Measurements from ENCODE around the gene CX3CL1. TPM values are rescaled to one million over a fixed set of nuclear protein-coding genes. Genes with fewer than 3 reads are reported as not detected.

CX3CL1 gene
- total and polyA plus RNA-seq, 2 donors (not counting 3 experiments of a cell fraction or from before 2014, with no cell fraction given): 2.0 to 2.3 TPM

DNA sequence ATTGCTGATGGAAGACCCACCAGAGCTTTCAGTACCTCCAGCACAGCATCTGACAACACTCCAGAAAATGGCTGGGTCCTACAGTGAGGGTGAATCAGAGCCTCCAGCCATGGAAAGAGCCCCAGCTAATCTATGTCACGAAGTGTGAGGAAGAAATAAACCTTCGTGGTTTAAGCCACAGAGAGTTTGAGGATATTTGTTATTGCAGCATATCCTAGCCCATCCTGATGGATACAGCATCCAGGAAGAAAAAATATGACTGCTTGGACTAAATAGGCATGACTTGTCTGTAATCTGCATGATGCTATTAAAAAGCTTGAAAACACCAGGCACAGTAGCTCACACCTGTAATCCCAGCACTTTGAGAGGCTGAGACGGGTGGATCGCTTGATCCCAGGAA is 19.0 kb downstream of the CX3CL1 start:
- Histone ChIP-seq H3K36me3 (ENCODE audit: control insufficient read depth in 2 of 2, extremely low read depth in 1 of 2, insufficient read depth in 2 of 2, low read length in 2 of 2) (no peaks in the 10 kb centered on the region), H3K9me3 (replicated peaks; ENCODE audit: control insufficient read depth, insufficient read depth, low read length) (no peaks in the 10 kb centered on the region), H3K27me3 (ENCODE audit: control insufficient read depth in 2 of 2, insufficient read depth in 2 of 2, low read length in 2 of 2) (peaks cover 2 to 4% of the 10 kb centered on the region in 2 experiments), H3K4me3 (replicated peaks in 1 of 3; ENCODE audit: insufficient read depth in 1 of 3, low read depth in 1 of 3, low read length in 3 of 3) (no peak overlapping the region), H3K79me2 (ENCODE audit: control insufficient read depth, insufficient read depth, low read length) (no peaks in the 10 kb centered on the region), H2AFZ (ENCODE audit: low read depth, low read length) (no peak overlapping the region), H3K9me1 (replicated peaks; ENCODE audit: control insufficient read depth, extremely low read depth, insufficient read depth, low read length) (no peaks in the 10 kb centered on the region), H3K9ac (replicated peaks; ENCODE audit: extremely low read depth, insufficient read depth, low read length) (no peak overlapping the region), H3K4me2 (ENCODE audit: insufficient read depth, low read length) (no peak overlapping the region), H3K27ac (ENCODE audit: insufficient read depth, low read depth, low read length) (no peak overlapping the region), H4K20me1 (replicated peaks; ENCODE audit: control insufficient read depth, extremely low read depth, insufficient read depth, low read length) (no peaks in the 10 kb centered on the region), H3K4me1 (ENCODE audit: control insufficient read depth, extremely low read depth, insufficient read depth, low read length) (peaks cover 12% of the 10 kb centered on the region)
- ChIA-PET POLR2A (interaction anchor here (0.6 kb wide), 1 partner anchor 406 kb away, joined by 3 read pairs; no protein-coding TSS in a partner anchor), CTCF (interaction anchor here (0.6 to 1.0 kb wide), 2 partner anchors 10 to 34 kb away, joined by 3 to 5 read pairs; no protein-coding TSS in a partner anchor)
- FAIRE-seq (no peak), DNase-seq (ENCODE audit: low read depth, low spot score) (no peak)
- no peak for TF ChIP-seq POLR2A (IDR thresholded peaks at IDR 0.05; ENCODE audit: low read depth, low read length)
- no peak for TF ChIP-seq FOS (IDR thresholded peaks at IDR 0.05; ENCODE audit: borderline replicate concordance, insufficient read depth, low read length)
- no peak for TF ChIP-seq POLR2AphosphoS5 (IDR thresholded peaks at IDR 0.05; ENCODE audit: insufficient read depth, low read depth, low read length)
- no TSS peak for BruUV-seq (replicated peaks)
- intact Hi-C loops (cut with micrococcal nuclease) (no loop called here), dilution Hi-C loops (cut with MboI; ENCODE audit: extremely low pct_ligation_motif_present, low sequenced_read_pairs) (no loop called here)

DNA sequence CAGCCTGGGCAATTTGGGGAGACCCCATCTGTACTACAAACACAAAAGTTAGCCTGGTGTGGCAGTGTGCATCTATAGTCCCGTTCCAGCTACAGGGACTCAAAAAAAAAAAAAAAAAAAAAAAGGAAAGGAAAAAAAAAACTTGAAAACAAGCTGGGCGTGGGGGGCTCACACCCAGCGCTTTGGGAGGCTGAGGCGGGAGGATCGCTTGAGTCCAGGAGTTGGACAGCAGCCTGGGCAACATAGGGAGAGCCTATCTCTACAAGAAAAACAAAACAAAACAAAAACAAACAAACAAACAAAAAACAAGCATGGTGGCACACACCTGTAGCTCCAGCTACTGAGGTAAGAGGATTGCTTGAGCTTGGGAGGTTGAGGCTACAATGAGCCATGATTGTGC is 19.4 kb downstream of the CX3CL1 start:
- DNase-seq (ENCODE audit: low read depth, low spot score) (no peak), FAIRE-seq (no peak)
- Histone ChIP-seq H3K4me2 (ENCODE audit: insufficient read depth, low read length) (no peak overlapping the region), H3K9me1 (replicated peaks; ENCODE audit: control insufficient read depth, extremely low read depth, insufficient read depth, low read length) (no peaks in the 10 kb centered on the region), H3K9ac (replicated peaks; ENCODE audit: extremely low read depth, insufficient read depth, low read length) (no peak overlapping the region), H3K27ac (ENCODE audit: insufficient read depth, low read depth, low read length) (no peak overlapping the region), H3K79me2 (ENCODE audit: control insufficient read depth, insufficient read depth, low read length) (no peaks in the 10 kb centered on the region), H3K4me1 (ENCODE audit: control insufficient read depth, extremely low read depth, insufficient read depth, low read length) (peaks cover 12% of the 10 kb centered on the region), H3K4me3 (replicated peaks in 1 of 3; ENCODE audit: insufficient read depth in 1 of 3, low read depth in 1 of 3, low read length in 3 of 3) (no peak overlapping the region), H3K27me3 (ENCODE audit: control insufficient read depth in 2 of 2, insufficient read depth in 2 of 2, low read length in 2 of 2) (peaks cover 2 to 4% of the 10 kb centered on the region in 2 experiments), H3K36me3 (ENCODE audit: control insufficient read depth in 2 of 2, extremely low read depth in 1 of 2, insufficient read depth in 2 of 2, low read length in 2 of 2) (no peaks in the 10 kb centered on the region), H4K20me1 (replicated peaks; ENCODE audit: control insufficient read depth, extremely low read depth, insufficient read depth, low read length) (no peaks in the 10 kb centered on the region), H3K9me3 (replicated peaks; ENCODE audit: control insufficient read depth, insufficient read depth, low read length) (no peaks in the 10 kb centered on the region), H2AFZ (ENCODE audit: low read depth, low read length) (no peak overlapping the region)
- intact Hi-C loops (cut with micrococcal nuclease) (no loop called here), dilution Hi-C loops (cut with MboI; ENCODE audit: extremely low pct_ligation_motif_present, low sequenced_read_pairs) (no loop called here)
- POLR2A ChIA-PET: interaction anchor here (0.6 kb wide), 1 partner anchor 406 kb away, joined by 3 read pairs; no protein-coding TSS in a partner anchor
- BruUV-seq (replicated peaks): no TSS peak
- CTCF ChIA-PET: interaction anchor here (0.6 to 1.0 kb wide), 2 partner anchors 10 to 34 kb away, joined by 3 to 5 read pairs; no protein-coding TSS in a partner anchor
- no peak for TF ChIP-seq EZH2 (IDR thresholded peaks at IDR 0.05; ENCODE audit: borderline replicate concordance, low read depth, low read length, severe bottlenecking)
- TF ChIP-seq GATA2 (IDR thresholded peaks at IDR 0.05; ENCODE audit: insufficient read depth, insufficient read length, low read depth, low read length): no peak
- TF ChIP-seq, protein P1, sequence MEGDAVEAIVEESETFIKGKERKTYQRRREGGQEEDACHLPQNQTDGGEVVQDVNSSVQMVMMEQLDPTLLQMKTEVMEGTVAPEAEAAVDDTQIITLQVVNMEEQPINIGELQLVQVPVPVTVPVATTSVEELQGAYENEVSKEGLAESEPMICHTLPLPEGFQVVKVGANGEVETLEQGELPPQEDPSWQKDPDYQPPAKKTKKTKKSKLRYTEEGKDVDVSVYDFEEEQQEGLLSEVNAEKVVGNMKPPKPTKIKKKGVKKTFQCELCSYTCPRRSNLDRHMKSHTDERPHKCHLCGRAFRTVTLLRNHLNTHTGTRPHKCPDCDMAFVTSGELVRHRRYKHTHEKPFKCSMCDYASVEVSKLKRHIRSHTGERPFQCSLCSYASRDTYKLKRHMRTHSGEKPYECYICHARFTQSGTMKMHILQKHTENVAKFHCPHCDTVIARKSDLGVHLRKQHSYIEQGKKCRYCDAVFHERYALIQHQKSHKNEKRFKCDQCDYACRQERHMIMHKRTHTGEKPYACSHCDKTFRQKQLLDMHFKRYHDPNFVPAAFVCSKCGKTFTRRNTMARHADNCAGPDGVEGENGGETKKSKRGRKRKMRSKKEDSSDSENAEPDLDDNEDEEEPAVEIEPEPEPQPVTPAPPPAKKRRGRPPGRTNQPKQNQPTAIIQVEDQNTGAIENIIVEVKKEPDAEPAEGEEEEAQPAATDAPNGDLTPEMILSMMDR (IDR thresholded peaks at IDR 0.05; ENCODE audit: extremely low read depth in 1 of 2, insufficient read depth in 1 of 2, low read depth in 1 of 2, low read length in 2 of 2): no peak
- no peak for TF ChIP-seq POLR2A (IDR thresholded peaks at IDR 0.05; ENCODE audit: low read depth, low read length)
- TF ChIP-seq, protein P2, sequence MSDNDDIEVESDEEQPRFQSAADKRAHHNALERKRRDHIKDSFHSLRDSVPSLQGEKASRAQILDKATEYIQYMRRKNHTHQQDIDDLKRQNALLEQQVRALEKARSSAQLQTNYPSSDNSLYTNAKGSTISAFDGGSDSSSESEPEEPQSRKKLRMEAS (IDR thresholded peaks at IDR 0.05; ENCODE audit: insufficient read depth, insufficient read length): no peak
- no peak for TF ChIP-seq POLR2AphosphoS5 (IDR thresholded peaks at IDR 0.05; ENCODE audit: insufficient read depth, low read depth, low read length)
- TF ChIP-seq JUN (IDR thresholded peaks at IDR 0.05; ENCODE audit: borderline replicate concordance, insufficient read depth, insufficient read length, low read depth): no peak
- no peak for TF ChIP-seq FOS (IDR thresholded peaks at IDR 0.05; ENCODE audit: borderline replicate concordance, insufficient read depth, low read length)
- no peak for TF ChIP-seq MYC (IDR thresholded peaks at IDR 0.05; ENCODE audit: low read depth, low read length)

All from endothelial cell of umbilical vein (primary cell).